Tibial nerve (tissue), 4 donors: ENCODE results near the gene SLC4A11. TPM values are rescaled to one million over a fixed set of nuclear protein-coding genes. Genes with fewer than 3 reads are reported as not detected.

ENCODE experiments used
- DNase-seq, 2 donors: peaks; one replicate each; pipeline ENCODE4 v3.0.0-alpha.2; 2019; ENCODE audit warnings: low spot score in 2 of 2
- H3K27ac ChIP-seq, 4 donors: fragments of 200-600 bp; sonication (generic) in 3 of 4; one replicate each; pipeline ENCODE4 v1.5.1; 2017 to 2019; ENCODE audit warnings: mild to moderate bottlenecking in 1 of 4
- H3K27me3 ChIP-seq, 2 donors: fragments of 200-600 bp; sonication (generic) in 1 of 2; one replicate each; pipeline versions ENCODE4 v1.5.1 to v1.6.0; 2017 to 2019
- H3K36me3 ChIP-seq, 3 donors: fragments of 200-600 bp; sonication (generic); one replicate each; pipeline ENCODE4 v1.5.1; 2018 to 2019
- H3K4me1 ChIP-seq, 4 donors: fragments of 200-600 bp; sonication (generic) in 3 of 4; one replicate each; pipeline ENCODE4 v1.5.1; 2017 to 2019
- H3K4me3 ChIP-seq, 4 donors: fragments of 200-600 bp; sonication (generic) in 3 of 4; one replicate each; pipeline ENCODE4 v1.5.1; 2017 to 2019; ENCODE audit warnings: mild to moderate bottlenecking in 1 of 4, moderate library complexity in 1 of 4
- H3K9me3 ChIP-seq, 4 donors: fragments of 200-600 bp; sonication (generic) in 3 of 4; one replicate each; pipeline ENCODE4 v1.5.1; 2017 to 2019
- CTCF ChIP-seq, 5 experiments: fragments of 200-600 bp in 3 of 5; fragments of 450-650 bp in 2 of 5; sonication (generic) in 3 of 5; IDR thresholded peaks; one replicate each; pipeline ENCODE4 v1.5.1; 2016 to 2019; ENCODE audit warnings: antibody characterized with exemption in 5 of 5, mild to moderate bottlenecking in 3 of 5, moderate library complexity in 2 of 5
- EP300 ChIP-seq, 2 donors: sonication (generic); formaldehyde crosslinking; IDR thresholded peaks; one replicate each; pipeline ENCODE4 v1.6.1; 2017; ENCODE audit warnings: antibody characterized with exemption in 2 of 2, mild to moderate bottlenecking in 1 of 2
- POLR2A ChIP-seq, 2 donors: fragments of 450-650 bp; IDR thresholded peaks; one replicate each; pipeline ENCODE4 v1.6.1; 2017; ENCODE audit warnings: antibody characterized with exemption in 2 of 2, mild to moderate bottlenecking in 2 of 2, moderate library complexity in 2 of 2
- WGBS, 2 donors: methylation state at CpG; one replicate each; pipeline ENCODE4 v1.1.5; 2018; 5-methylcytosine and 5-hydroxymethylcytosine counted together
- total RNA-seq, 4 donors: library from RNA; depleted of rRNA; stranded (reverse); fragments of >200 nt; gene quantifications; one replicate each; pipeline ENCODE4 v1.1.0, GENCODE V29; 2016

Gene SLC4A11
- total RNA-seq, 4 donors from 2014 or later, result 0.21 to 0.78 TPM; not detected in 2

GRCh38 chr20:3273371-3273770 is 34.4 kb upstream of the SLC4A11 start:
- peaks cover 0 to 89% (median 4%) of the 10 kb centered on the region in 3 donors for H3K36me3 ChIP-seq
- TF ChIP-seq EP300 (IDR thresholded peaks at IDR 0.05), result no peak
- no peak for TF ChIP-seq POLR2A (IDR thresholded peaks at IDR 0.05)
- no peak for TF ChIP-seq CTCF (IDR thresholded peaks at IDR 0.05)
- no peaks in the 10 kb centered on the region for H3K9me3 ChIP-seq

GRCh38 chr20:3270051-3270450 is 31.1 kb upstream of the SLC4A11 start:
- no peak for DNase-seq
- H3K9me3 ChIP-seq, result no peaks in the 10 kb centered on the region
- no peaks in the 10 kb centered on the region for H3K4me1 ChIP-seq
- WGBS, 2 donors, result 97 to 98% methylated on average over 4 of the region's 4 CpGs
- H3K36me3 ChIP-seq, result peaks cover 0 to 87% (median under 1%) of the 10 kb centered on the region in 3 donors
- H3K27ac ChIP-seq, result no peak overlapping the region
- no peak overlapping the region for H3K4me3 ChIP-seq
- no peak for TF ChIP-seq POLR2A (IDR thresholded peaks at IDR 0.05)
- no peak for TF ChIP-seq CTCF (IDR thresholded peaks at IDR 0.05)
- TF ChIP-seq EP300 (IDR thresholded peaks at IDR 0.05), result no peak
- no peaks in the 10 kb centered on the region for H3K27me3 ChIP-seq

More at GRCh38 chr20:3273371-3273770, 34.4 kb upstream of the SLC4A11 start:
- Histone ChIP-seq H3K4me3 (no peak overlapping the region), H3K27me3 (no peaks in the 10 kb centered on the region), H3K27ac (no peak overlapping the region), H3K4me1 (no peaks in the 10 kb centered on the region)
- no peak for DNase-seq
- WGBS, 2 donors, result 91 to 92% methylated on average over 4 of the region's 4 CpGs

- peaks cover 0 to 96% (median 3%) of the 10 kb centered on the region in 3 donors for H3K36me3 ChIP-seq
- no peaks in the 10 kb centered on the region for H3K4me1 ChIP-seq
- no peak overlapping the region for H3K27ac ChIP-seq
- H3K27me3 ChIP-seq, result no peaks in the 10 kb centered on the region
- H3K4me3 ChIP-seq, result no peak overlapping the region
- no peak for DNase-seq
- H3K9me3 ChIP-seq, result no peaks in the 10 kb centered on the region
- TF ChIP-seq CTCF (IDR thresholded peaks at IDR 0.05) (no peak), POLR2A (IDR thresholded peaks at IDR 0.05) (no peak), EP300 (IDR thresholded peaks at IDR 0.05) (no peak)
Observed at GRCh38 chr20:3262566-3262965, 23.6 kb upstream of the SLC4A11 start.

GRCh38 chr20:3258429-3258828 is 19.4 kb upstream of the SLC4A11 start:
- Histone ChIP-seq H3K9me3 (no peaks in the 10 kb centered on the region), H3K27me3 (no peaks in the 10 kb centered on the region), H3K27ac (no peak overlapping the region), H3K36me3 (peaks cover 4 to 97% (median 11%) of the 10 kb centered on the region in 3 donors), H3K4me3 (no peak overlapping the region), H3K4me1 (no peaks in the 10 kb centered on the region)
- TF ChIP-seq POLR2A (IDR thresholded peaks at IDR 0.05) (no peak), EP300 (IDR thresholded peaks at IDR 0.05) (no peak), CTCF (IDR thresholded peaks at IDR 0.05) (no peak)
- 94% methylated on average over 5 of the region's 5 CpGs for WGBS, 2 donors
- DNase-seq, result no peak

GRCh38 chr20:3255728-3256127 is 16.7 kb upstream of the SLC4A11 start:
- Histone ChIP-seq H3K36me3 (peaks cover 4 to 97% (median 11%) of the 10 kb centered on the region in 3 donors), H3K4me3 (no peak overlapping the region), H3K27ac (no peak overlapping the region), H3K27me3 (no peaks in the 10 kb centered on the region), H3K9me3 (no peaks in the 10 kb centered on the region), H3K4me1 (no peaks in the 10 kb centered on the region)
- DNase-seq, result no peak
- 93 to 98% methylated on average over 5 of the region's 5 CpGs for WGBS, 2 donors
- TF ChIP-seq CTCF (IDR thresholded peaks at IDR 0.05) (no peak), POLR2A (IDR thresholded peaks at IDR 0.05) (no peak), EP300 (IDR thresholded peaks at IDR 0.05) (no peak)
